GM19468 (cell line): ENCODE data around the gene HOATZ.

ENCODE experiments used
- ATAC-seq: cut with Tn5 transposase; IDR thresholded peaks from one replicate; pipeline ENCODE4 v1.9.1; 2021; ENCODE audit warnings: mild to moderate bottlenecking, moderate library complexity, moderate number of reproducible peaks; ENCODE audit not compliant: unreplicated experiment; ENCODE audit errors: extremely low read depth

Gene HOATZ

DNA sequence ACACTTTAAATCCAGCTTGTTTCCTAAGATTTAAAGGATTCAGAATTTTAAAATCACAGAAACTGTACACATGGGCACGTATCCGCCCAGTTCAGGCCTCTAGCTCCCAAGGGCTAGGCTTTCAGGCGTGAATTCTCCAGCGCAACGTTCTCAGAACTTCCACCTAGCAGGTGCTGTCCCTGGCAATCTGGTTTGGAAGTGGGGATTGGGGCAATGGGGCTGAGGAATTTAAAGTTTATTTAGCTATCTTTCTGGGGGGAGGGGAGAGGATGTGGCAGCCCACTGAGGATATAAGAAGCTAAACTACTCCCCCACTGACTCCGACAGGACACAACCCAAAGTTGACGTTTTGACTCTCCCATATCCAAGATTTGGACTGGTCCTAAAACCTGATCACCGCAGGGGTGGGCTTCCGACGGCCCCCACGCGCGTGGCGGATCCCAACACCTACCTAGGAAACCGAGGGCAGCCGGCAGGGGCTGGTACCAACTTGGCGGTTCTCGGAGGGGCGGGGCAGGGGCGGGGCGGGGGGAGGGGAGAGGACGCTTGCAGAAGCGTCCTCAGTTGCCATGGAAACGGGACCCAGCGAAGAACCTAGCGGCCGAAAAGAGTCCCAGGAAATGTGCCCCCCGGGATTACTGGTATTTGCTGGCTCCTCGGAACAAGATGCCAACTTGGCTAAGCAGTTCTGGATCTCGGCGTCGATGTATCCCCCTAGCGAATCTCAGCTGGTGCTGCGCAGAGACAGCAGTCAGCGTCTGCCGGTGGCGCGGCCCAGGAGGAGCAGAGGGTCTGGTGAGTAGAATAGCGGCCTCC lies at the start of gene HOATZ:
TSS of gene HOATZ (plus strand) at position 563 of the 816 bp plus-strand sequence. CDS start at position 570, 7 bp downstream.
- no peak for ATAC-seq

GRCh38 chr11:111465400-111465799 lies 49.2 kb upstream of the HOATZ start:
- ATAC-seq: no peak

GRCh38 chr11:111466615-111467014 lies 48.0 kb upstream of the HOATZ start:
- ATAC-seq: no peak

DNA sequence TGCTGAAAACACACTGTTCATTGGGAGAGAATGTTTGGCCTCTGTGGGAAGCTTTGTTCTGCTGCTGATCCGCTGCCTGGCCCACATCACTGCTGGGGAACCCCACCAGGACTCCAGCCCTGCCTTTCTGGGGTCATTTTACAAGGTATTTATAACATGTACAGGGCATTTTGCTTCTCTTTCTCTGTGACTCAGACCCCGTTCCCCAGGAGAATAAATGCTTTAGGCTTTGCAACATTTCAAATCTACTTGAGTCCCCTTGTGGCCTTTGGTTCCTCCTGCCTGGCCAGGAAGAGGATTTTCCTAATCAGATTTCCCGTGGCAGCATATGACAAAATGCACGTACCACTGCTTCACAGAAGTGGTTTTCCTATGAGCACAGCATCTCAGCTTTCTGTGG lies 45.4 kb upstream of the HOATZ start:
- ATAC-seq: no peak

DNA sequence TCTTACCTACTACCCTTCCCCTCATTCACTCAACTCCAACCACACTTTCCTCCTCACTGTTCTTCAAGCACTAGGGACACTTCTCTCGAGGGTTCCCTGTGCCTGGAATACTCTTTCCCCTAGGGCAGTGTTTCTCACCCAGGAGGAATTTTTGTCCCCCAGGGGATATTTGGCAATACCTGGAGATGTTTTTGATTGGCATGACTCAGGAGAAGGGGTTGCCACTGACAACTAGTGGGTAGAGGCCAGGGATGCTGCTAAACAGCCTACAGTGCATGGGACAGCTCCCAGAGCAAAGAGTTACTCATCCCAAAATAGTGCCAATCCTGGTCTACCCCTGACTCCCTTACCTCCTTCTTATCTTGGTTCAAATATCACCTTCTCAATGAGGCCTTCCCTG lies 42.4 kb upstream of the HOATZ start:
- ATAC-seq: no peak

- ATAC-seq: no peak
Measured at GRCh38 chr11:111474432-111474831, 40.1 kb upstream of the HOATZ start.

DNA sequence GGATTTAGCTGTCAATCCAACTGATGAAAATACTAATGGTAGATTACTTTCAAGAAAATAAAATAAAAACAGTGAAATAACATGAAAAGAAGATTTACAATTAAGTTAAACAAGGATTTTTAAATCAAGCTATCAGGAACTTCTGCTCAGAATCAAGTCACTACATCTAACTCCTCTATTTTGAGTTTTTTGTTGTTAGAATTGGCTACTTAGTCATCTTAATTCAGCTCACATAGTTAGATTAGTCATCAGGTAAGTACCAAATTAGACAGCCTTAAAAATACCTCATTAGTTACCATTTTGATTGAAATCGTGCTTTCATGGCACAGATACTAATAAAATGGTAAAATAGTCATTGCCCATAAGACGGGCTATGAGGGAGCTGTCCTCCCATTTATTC lies 38.2 kb upstream of the HOATZ start:
- no peak for ATAC-seq

- ATAC-seq: no peak
Measured at GRCh38 chr11:111476956-111477355, 37.6 kb upstream of the HOATZ start.

- no peak for ATAC-seq
Measured at GRCh38 chr11:111477898-111478297, 36.7 kb upstream of the HOATZ start.

GRCh38 chr11:111479666-111480065 lies 34.9 kb upstream of the HOATZ start:
- ATAC-seq: no peak

DNA sequence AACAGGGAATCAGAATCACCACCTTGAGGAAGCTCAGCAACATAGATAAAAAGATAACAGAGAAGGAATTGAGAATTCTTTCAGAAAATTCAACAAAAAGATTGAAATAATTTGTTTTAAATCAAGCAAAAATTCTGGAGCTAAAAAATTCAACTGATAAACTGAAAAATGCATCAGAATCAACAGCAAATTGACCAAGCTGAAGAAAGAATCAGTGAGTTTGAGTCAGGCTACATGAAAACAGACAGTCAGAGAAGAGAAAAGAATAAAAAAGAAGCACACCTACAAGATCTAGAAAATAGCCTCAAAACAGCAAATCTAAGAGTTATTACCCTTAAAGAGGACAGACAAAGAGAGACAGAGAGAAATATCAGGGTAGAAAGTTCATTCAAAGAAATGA lies 31.1 kb upstream of the HOATZ start:
- ATAC-seq: no peak

DNA sequence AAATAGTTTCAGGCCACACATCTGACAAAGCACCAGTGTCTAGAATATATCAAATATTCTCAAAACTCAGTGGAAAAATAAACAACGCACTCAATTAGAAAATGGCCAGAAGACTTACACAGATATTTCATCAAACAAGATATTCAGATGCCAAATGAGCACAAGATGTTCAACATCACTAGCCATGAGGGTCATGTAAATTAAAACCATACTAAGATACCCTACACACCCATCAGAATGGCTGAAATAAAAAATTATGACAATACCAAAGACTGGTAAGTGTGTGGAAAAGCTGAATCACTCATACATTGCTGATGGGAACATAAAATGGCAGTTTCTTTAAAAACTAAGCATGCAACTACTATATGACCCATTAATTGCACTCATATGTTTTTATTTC lies 24.1 kb upstream of the HOATZ start:
- no peak for ATAC-seq

GRCh38 chr11:111494040-111494439 lies 20.5 kb upstream of the HOATZ start:
- no peak for ATAC-seq

DNA sequence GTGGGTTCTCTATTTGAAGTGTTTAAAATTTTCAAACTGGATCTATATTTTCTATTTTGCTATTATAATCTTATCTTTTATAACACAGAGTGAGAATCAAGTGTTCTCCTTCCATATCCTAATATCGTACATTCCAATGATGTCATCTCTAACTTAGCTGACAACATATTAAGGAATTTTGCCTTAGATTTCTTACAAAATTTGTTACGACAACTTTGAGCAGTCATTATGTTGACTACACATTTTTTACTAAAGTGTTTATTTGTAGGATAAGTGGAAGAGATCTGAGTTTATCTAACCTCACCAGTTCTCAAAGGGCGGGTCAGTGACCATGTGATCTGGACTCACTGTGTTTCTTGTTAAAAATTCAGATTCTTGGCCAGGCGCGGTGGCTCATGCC lies 15.1 kb upstream of the HOATZ start:
- ATAC-seq: no peak

DNA sequence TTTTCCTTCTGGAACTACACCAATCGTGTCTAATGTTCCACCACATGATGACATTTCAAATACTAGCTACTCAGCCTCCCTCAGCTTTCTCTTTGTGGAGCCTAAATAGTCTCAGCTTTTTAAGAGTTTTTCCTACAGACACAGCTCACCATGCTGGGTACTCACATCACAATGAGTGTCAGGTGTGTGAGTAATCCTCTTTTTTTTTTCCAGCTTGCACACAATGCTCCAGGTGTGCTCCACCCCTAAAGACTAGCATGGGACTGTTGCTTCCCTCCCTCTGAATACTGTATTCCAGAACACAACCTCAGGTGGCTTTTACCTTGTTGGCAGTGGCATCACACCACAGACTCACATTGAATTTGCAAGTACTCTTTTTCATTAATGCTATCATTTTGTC lies 14.1 kb upstream of the HOATZ start:
- ATAC-seq: no peak

GRCh38 chr11:111502611-111503010 lies 12.0 kb upstream of the HOATZ start:
- no peak for ATAC-seq

- ATAC-seq: no peak
Measured at GRCh38 chr11:111510311-111510710, 4.3 kb upstream of the HOATZ start.

- no peak for ATAC-seq
Measured at GRCh38 chr11:111512296-111513239, 2.0 kb upstream of the HOATZ start, which contains the start of gene BTG4. TSS of gene BTG4 (minus strand) at chr11:111512386. CDS start at chr11:111498776, 13,610 bp downstream.

DNA sequence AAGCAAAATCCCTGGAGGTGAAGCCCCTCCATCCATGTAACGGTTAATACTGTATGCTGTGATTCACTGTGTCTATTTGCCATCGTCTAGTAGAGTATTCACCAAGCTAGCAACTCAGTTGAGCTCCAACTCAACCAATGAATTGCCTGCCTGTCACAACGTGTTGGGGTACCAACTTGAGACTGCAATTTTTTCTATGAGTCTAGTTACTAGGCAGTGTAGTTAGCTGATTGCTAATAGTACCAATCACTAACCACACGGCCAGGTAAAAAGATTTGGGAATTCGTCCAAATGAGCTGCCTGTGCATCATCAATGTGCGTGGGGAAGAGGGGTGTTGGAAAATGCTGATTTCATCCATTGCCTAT lies 1.4 kb upstream of the HOATZ start:
- ATAC-seq: no peak

DNA sequence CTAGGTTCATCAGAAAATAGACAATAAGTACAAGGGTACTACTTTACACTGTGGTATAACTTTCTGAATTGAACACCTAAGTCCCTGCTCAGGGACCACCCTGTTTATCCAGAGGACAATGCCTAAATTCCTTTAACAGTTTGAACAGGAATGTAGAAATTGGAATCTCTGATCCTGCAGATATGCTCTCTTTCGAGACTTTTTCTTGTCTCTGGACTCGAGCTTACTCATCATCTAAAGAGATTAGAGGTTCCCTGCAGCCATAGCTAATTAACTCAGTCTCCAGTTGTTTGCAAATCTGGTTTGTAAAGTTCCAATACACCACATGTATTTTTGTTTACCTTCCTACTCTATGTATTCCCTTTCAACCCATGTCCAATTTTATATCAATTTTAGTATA lies 1.0 kb downstream of the HOATZ start:
- no peak for ATAC-seq

DNA sequence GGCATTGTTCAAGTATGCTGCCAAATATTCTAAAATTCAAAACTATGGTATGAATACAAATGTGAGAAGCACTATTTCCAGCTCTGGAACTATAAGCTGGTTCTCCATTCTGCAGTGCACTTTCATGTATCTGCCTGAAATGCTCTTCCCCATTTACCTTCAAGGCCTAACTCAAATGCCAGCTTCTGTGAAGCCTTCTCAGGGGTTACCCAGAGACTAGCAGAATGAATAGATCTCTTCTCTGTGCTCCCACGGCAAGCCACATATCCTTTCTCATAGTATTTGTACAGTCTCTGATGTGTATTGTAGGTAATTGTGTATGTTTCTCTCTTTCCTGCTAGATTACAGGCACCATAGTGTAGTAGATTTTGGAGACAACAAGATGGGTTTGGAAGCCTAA lies 4.1 kb downstream of the HOATZ start:
- no peak for ATAC-seq
